Measurements from ENCODE around the gene MYO16.

MYO16 gene

GRCh38 chr13:108624979-108625378 is 4.4 kb upstream of the MYO16 start:
- no peak for DNase-seq (ENCODE audit: low read depth)
- no peak for TF ChIP-seq CTCF (conservative IDR thresholded peaks at IDR 0.05; ENCODE audit: low read depth, low read length)
- H3K4me3 ChIP-seq (ENCODE audit: low read depth, low read length) = no peak overlapping the region

- TF ChIP-seq CTCF (conservative IDR thresholded peaks at IDR 0.05; ENCODE audit: low read depth, low read length) = no peak
- no peak for DNase-seq (ENCODE audit: low read depth)
- no peak overlapping the region for H3K4me3 ChIP-seq (ENCODE audit: low read depth, low read length)
These were observed 577 bp downstream of the MYO16 start for GRCh38 chr13:108629988-108630387.

- no peak for DNase-seq (ENCODE audit: low read depth)
- no peak overlapping the region for H3K4me3 ChIP-seq (ENCODE audit: low read depth, low read length)
- TF ChIP-seq CTCF (conservative IDR thresholded peaks at IDR 0.05; ENCODE audit: low read depth, low read length) = no peak
These were observed 3.3 kb downstream of the MYO16 start for GRCh38 chr13:108632649-108633167.

GRCh38 chr13:108638901-108639300 is 9.5 kb downstream of the MYO16 start:
- H3K4me3 ChIP-seq (ENCODE audit: low read depth, low read length) = no peak overlapping the region
- no peak for DNase-seq (ENCODE audit: low read depth)
- no peak for TF ChIP-seq CTCF (conservative IDR thresholded peaks at IDR 0.05; ENCODE audit: low read depth, low read length)

GRCh38 chr13:108643646-108644353 is 14.4 kb downstream of the MYO16 start:
- no peak overlapping the region for H3K4me3 ChIP-seq (ENCODE audit: low read depth, low read length)
- DNase-seq (ENCODE audit: low read depth) = no peak
- TF ChIP-seq CTCF (conservative IDR thresholded peaks at IDR 0.05; ENCODE audit: low read depth, low read length) = no peak

GRCh38 chr13:108645376-108645775 is 16.0 kb downstream of the MYO16 start:
- H3K4me3 ChIP-seq (ENCODE audit: low read depth, low read length) = no peak overlapping the region
- TF ChIP-seq CTCF (conservative IDR thresholded peaks at IDR 0.05; ENCODE audit: low read depth, low read length) = no peak
- DNase-seq (ENCODE audit: low read depth) = no peak

- H3K4me3 ChIP-seq (ENCODE audit: low read depth, low read length) = no peak overlapping the region
- DNase-seq (ENCODE audit: low read depth) = peak; percentile 6
- TF ChIP-seq CTCF (conservative IDR thresholded peaks at IDR 0.05; ENCODE audit: low read depth, low read length) = no peak
These were observed 20.9 kb downstream of the MYO16 start for GRCh38 chr13:108650271-108650670.
